G401 (cell line): ENCODE data around the gene NISCH. TPM values are rescaled to one million over a fixed set of nuclear protein-coding genes. Genes with fewer than 3 reads are reported as not detected.

Source experiments
- DNase-seq: peaks from one replicate; pipeline ENCODE4 v3.0.0-alpha.2; 2015; ENCODE audit warnings: low spot score
- in situ Hi-C: cut with HindIII; loops from 2 replicates; pipeline ENCODE4 v1.10.0; 2016; ENCODE audit warnings: low sequenced_read_pairs, mixed read lengths
- total RNA-seq: library from RNA; depleted of rRNA; stranded (reverse); fragments of >200 nt; shearing (Covaris generic); gene quantifications from 2 replicates; pipeline ENCODE4 v1.2.3, GENCODE V29; 2014

NISCH gene
- total RNA-seq, 1 experiment from 2014 or later: 28.9 TPM

- in situ Hi-C loops: no loop called here
- no peak for DNase-seq
Observed at GRCh38 chr3:52433996-52434479, 21.4 kb upstream of the NISCH start.

DNA sequence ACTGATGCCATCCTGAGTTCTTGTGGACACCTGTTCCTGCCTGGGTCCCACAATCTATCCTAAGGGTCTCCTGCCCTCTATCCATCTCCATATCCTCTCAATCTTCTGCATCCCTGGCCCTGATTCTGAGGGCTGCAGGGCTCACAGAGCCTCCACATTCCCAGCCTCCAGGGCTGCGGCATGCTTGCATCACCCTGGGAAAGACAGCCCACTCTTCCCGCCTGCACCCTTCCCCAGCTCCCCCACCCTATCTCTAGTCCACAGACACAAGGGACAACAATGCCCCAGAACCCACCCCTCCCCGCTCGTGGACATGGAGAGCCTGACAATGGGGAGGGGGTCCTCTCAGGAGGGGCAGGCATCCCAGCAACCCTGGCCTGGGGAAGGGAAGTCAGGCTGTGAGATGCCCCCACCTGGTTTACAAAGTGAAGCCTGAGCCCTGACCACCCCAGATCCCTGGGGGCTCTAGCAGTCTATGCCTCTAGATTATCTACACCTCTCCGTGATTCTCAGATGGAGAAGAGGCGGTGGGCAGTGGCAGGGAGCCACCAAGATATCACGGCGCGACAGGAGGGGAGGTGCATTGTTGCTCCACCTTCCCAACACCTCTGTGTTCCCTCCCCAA is 20.8 kb upstream of the NISCH start:
- in situ Hi-C loops: no loop called here
- no peak for DNase-seq

GRCh38 chr3:52435246-52436101 is 19.9 kb upstream of the NISCH start:
- in situ Hi-C loops: no loop called here
- DNase-seq: no peak

GRCh38 chr3:52436500-52437149 is 18.8 kb upstream of the NISCH start:
- in situ Hi-C loops: no loop called here
- DNase-seq: no peak

DNA sequence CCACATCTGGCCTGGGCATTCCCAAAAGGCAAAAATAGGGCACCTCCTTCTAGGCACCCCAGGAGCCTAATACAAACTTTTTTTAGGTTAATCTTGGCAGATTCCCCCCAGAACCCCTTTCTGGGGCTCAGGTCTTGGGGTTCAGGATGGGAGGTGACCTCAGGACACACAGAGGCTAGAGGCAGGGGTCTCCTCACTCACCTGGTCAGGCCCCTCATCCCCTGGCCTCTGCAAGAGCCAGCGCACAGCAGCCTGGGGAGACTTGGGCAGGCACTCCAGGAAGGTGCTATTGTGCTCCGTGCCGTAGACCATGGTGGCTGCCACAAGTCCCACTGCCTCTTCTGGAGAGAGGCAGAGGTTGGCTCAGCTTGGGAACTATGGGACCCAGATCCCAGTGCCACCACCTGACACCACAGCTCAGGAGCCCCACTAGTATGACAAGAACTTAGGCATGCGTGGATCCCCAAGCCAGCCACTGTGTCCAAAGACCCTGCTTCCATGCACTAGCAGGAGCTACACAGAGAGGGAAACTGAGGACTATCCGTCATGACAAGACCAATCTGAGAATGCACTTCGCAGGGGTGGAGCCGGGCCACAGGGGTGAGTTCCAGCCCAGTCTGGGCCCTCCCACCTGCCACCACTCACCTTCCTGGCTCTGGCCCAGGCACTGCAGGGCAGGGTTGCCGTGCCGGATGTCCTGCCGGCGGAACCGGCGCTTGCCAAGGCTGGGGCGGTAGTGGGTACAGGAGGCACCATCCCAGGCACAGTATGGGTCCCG is 17.9 kb upstream of the NISCH start:
- in situ Hi-C loops: no loop called here

DNA sequence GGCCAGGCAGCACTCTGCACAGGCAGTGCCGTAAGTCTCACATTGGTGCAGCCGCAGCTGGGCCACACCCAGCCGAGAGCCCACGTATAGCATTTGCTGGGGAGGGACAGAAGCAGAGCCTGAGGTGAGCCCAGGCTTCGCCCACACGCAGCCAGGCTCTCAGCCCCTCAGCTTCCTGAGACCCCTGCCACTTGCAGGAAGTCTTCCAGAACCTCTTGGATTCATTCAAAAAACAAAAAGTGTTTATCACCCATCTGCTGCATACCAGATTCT is 17.4 kb upstream of the NISCH start:
- DNase-seq: no peak
- in situ Hi-C loops: no loop called here

More for the DNA sequence above, 17.9 kb upstream of the NISCH start:
- peak; percentile 69 for DNase-seq

GRCh38 chr3:52438579-52439425 is 16.6 kb upstream of the NISCH start:
- in situ Hi-C loops: no loop called here

DNA sequence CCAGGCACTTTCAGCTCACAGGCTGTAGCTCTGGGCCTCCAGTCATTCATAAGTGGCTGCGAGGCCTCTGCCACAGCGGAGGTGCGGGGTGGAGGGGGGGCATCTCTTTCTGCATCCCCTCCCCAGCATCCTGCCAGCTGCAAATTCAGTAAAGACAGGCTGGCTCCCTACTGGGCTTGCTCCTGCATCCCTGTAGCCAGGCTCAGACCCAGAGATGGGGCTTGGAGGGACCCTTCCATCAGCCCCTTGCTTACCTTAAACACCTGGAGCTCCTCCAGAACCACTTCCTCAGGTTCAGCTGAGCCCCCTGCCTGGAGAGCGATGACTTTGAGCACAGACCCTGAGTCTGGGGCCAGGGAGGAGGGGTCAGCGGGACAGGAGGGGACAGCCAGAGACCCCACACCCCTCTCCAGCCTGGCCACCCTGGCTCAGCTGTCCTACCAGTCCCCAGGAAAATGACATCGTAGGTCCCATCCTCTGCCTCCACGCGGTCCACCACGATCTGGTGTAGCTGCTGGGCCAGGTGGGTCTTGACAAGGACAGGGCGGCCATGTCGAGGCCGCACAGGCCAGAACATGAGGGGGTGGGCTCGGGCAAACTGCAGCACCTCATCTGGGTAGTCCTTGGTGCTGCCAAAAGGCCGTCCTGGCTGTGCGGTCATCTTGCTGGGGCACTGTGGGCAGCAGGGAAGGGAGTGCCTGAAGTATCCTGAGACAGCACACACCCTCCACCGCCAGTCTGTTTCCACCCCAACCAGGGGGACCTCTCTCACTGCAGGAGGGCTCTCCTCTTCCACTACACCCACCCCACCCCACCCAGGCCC is 15.8 kb upstream of the NISCH start:
- in situ Hi-C loops: no loop called here
- DNase-seq: no peak

More at GRCh38 chr3:52438579-52439425, 16.6 kb upstream of the NISCH start:
- no peak for DNase-seq

DNA sequence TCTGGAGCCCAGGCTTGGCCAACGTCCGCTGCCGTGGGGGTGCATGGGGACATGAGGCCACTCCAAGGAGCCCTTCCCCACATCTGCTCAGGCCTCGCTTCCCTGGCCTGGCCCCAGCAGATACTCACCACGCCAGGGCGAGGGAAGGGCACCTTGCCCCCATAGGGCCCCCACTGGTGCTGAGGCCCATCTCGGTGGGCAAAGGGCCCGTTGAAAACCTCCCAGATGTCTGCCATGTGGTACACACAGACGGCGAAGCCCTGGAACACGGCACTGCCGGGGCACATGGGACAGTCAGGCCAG is 15.2 kb upstream of the NISCH start:
- in situ Hi-C loops: no loop called here
- no peak for DNase-seq

DNA sequence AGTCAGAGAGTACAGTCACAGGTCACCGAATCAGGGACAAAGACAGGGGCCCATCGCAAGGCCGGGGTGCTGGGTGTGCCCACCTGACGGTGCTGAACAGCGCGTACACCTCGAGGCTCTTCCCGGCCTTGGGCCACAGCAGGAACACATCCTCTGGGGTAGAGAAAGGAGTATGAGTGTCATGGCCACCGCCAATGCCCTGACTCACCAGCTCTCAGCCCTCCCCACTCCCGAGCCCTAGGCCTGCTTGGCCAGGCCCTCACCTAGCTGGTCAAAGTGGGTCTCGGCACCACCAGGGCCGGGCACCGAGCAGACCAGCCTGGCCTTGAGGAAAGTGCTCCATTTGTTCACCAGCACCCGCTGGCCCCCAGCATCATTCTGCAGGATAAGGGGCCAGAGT is 14.7 kb upstream of the NISCH start:
- in situ Hi-C loops: no loop called here
- no peak for DNase-seq

DNA sequence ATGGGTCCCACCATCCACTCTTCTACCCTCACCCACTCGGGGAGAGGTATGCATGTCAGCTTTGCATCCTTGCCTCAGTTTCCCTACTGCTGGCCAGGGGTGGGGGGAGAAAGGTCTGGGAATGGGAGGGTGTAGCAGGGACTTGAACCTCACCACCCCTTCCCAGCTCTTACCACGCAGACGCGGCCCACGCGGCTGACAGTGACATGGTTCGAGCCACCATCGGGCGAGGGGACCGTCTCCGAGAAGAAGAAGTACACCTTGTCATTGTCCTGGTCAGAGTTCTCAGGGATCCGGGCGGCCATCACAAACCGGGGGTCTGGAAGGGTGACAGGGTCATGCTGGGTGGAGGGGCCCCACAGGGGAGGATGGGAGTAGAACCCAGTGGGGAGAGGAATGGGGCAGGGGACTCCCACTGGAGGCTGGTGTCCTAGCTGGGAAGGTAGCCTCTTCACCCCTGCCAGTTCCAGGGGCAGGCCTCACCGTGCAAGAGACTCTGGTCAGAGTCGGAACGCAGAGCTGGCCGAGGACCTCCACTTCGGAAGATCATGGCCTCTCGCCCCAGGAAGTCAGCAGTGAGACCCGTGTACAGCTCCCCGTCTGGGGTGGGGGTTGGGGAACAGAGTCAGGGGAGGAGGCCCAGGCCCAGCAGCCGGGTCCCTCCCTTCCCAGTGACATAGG is 14.2 kb upstream of the NISCH start:
- no peak for DNase-seq
- in situ Hi-C loops: no loop called here

- in situ Hi-C loops: no loop called here
- no peak for DNase-seq
Observed at GRCh38 chr3:52441772-52442332, 13.6 kb upstream of the NISCH start.

- in situ Hi-C loops: no loop called here
- no peak for DNase-seq
Observed at GRCh38 chr3:52442409-52443267, 12.8 kb upstream of the NISCH start.

- no peak for DNase-seq
- in situ Hi-C loops: no loop called here
Observed at GRCh38 chr3:52443268-52443610, 12.2 kb upstream of the NISCH start.

- in situ Hi-C loops: no loop called here
- no peak for DNase-seq
Observed at GRCh38 chr3:52443791-52444687, 11.4 kb upstream of the NISCH start.
